GM12891 (cell line): ENCODE data around the gene ZNF580.
A peak's percentile ranks its signal among the peaks of the same experiment; 100 is the strongest.

Experiments
- DNase-seq: peaks from one replicate; pipeline ENCODE4 v3.0.0; 2011; ENCODE audit warnings: low spot score; ENCODE audit not compliant: insufficient read length
- FAIRE-seq: peaks from 2 replicates; lab custom pipeline; 2011; peaks lifted over from hg19 to GRCh38; lab: Jason Lieb, UNC
- PAX5 ChIP-seq: IDR thresholded peaks from 2 replicates; pipeline ENCODE4 v1.6.1; 2011; ENCODE audit warnings: low read length, moderate library complexity, mild to moderate bottlenecking; ENCODE audit not compliant: insufficient read depth, severe bottlenecking
- POLR2A ChIP-seq: IDR thresholded peaks from 2 replicates; pipeline ENCODE4 v1.6.1; 2011; ENCODE audit warnings: low read depth, low read length, control low read depth
- POLR2AphosphoS5 ChIP-seq: IDR thresholded peaks from 2 replicates; pipeline ENCODE4 v1.6.1; 2011; ENCODE audit warnings: low read depth, low read length, control low read depth
- POU2F2 ChIP-seq: IDR thresholded peaks from 2 replicates; pipeline ENCODE4 v1.6.1; 2011; ENCODE audit warnings: low read depth, mild to moderate bottlenecking, control low read depth, low read length, moderate library complexity
- SPI1 ChIP-seq: IDR thresholded peaks from 2 replicates; pipeline ENCODE4 v1.6.1; 2011; ENCODE audit warnings: low read depth, low read length, control low read depth
- TAF1 ChIP-seq: IDR thresholded peaks from 2 replicates; pipeline ENCODE4 v1.6.1; 2011; ENCODE audit warnings: low read depth, low read length, control low read depth

ZNF580 gene

DNA sequence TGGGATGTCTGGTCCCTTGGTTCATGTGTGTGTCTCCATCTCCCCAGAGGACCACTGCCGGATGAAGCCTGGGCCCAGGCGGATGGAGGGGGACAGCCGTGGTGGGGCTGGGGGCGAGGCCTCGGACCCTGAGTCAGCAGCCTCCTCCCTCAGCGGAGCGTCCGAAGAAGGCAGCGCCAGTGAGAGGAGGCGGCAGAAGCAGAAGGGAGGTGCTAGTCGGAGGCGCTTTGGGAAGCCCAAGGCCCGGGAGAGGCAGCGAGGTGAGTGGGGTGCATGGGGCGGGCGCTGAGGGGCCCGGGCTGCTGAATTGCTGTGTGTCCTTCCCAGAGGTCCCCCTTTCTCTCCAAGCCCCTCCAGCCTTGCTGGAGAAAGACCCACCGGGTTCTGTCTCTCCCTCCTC, 10.4 kb downstream of the ZNF580 start:
- FAIRE-seq (no peak), DNase-seq (no peak)
- TF ChIP-seq TAF1 (no peak), PAX5 (no peak), POU2F2 (no peak), POLR2AphosphoS5 (no peak), POLR2A (no peak), SPI1 (no peak)

GRCh38 chr19:55652311-55653128, 11.7 kb downstream of the ZNF580 start:
- no peak for TF ChIP-seq SPI1
- no peak for TF ChIP-seq POLR2A
- TF ChIP-seq PAX5 = no peak
- no peak for TF ChIP-seq POLR2AphosphoS5
- no peak for TF ChIP-seq TAF1
- FAIRE-seq = no peak
- DNase-seq = no peak

DNA sequence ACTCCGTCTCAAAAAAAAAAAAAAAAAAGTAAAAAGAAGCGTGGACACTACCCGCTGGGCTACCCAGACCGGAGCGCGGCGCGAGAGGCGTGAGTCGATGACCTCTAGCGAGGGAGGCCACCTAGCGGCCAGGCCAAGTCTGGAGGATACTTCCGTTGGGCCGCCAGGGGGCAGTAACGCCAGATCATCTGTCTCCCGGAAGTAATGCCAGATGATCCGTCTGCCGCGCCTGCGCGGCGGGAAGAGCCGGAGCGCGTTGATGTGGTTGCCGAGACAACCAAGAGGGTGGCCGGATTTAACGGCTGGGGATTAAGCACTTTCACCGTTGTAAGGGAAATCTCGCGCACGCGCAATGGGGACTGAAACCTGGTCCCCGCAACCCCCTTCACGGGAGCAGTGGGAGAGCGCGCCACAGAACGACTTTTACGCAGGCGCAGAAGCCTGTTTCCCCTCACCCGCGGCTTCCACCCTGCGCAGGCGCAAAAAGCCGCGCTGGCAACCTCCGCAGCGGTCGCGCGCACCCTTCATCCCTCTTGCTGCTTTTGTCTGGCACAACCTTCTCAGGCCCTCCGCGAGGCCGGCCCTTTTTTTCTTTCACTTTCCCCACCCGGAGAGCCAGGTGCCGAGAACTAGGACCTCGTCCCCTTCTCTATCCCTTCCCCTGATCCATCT, 13.0 kb downstream of the ZNF580 start:
- DNase-seq (peak; percentile 90), FAIRE-seq (peak; percentile 99)
- peak; percentile 87 for TF ChIP-seq POLR2A
- TF ChIP-seq SPI1 = no peak
- TF ChIP-seq PAX5 = no peak
- peak; percentile 54 for TF ChIP-seq POLR2AphosphoS5
- peak; percentile 65; the same call in 1 of the 2 replicates for TF ChIP-seq TAF1
- no peak for TF ChIP-seq POU2F2

DNA sequence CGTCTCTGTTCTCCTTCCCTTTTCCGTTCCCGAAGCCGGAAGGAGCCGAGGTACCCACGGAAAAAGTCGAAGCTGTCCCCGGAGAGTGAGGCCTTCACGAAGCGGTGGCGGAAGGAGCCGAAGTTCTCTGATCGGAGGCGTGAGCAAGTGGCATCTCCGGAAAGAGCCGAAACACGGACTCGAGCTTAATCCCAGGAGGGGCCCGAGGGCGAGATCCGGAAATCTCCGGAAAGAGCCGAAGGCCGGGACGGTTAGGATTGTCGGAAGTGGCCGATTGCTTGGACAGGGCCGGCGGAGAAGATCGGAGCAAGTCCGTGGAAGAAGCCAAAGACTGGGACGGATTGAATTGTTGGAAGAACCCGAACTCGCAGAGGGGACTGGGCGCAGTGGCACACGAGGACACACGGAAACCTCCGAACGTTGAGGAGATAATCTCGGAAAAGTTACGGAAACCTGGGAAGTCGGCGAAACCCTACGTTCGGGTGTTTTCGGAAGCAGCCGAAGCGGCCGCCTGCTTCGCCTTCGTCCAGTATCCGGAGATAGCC, 13.6 kb downstream of the ZNF580 start:
- TF ChIP-seq SPI1 = no peak
- FAIRE-seq = no peak
- peak; percentile 79 for DNase-seq

GRCh38 chr19:55654868-55655647, 14.3 kb downstream of the ZNF580 start, which contains the start of gene U2AF2:
TSS of gene U2AF2 (plus strand) at chr19:55655035. CDS start at chr19:55655105, 70 bp downstream.
- DNase-seq = peak; percentile 81
- peak; percentile 87 for TF ChIP-seq POLR2A
- TF ChIP-seq PAX5 = no peak
- TF ChIP-seq SPI1 = peak; percentile 62
- TF ChIP-seq TAF1 = peak; percentile 67
- TF ChIP-seq POU2F2 = no peak
- TF ChIP-seq POLR2AphosphoS5 = peak; percentile 89
- FAIRE-seq = no peak

GRCh38 chr19:55655648-55656040, 14.8 kb downstream of the ZNF580 start:
- FAIRE-seq (no peak), DNase-seq (no peak)
- TF ChIP-seq POU2F2 (0 out of 2 replicates have a peak, but pooled peaks have one; percentile 20), TAF1 (peak; percentile 67; the same call in 1 of the 2 replicates), PAX5 (no peak), SPI1 (no peak), POLR2AphosphoS5 (no peak)

- FAIRE-seq (no peak), DNase-seq (no peak)
- no peak for TF ChIP-seq POU2F2
- no peak for TF ChIP-seq TAF1
- TF ChIP-seq PAX5 = no peak
- no peak for TF ChIP-seq POLR2AphosphoS5
- TF ChIP-seq POLR2A = no peak
- TF ChIP-seq SPI1 = no peak
Measured at GRCh38 chr19:55656552-55656951, 15.8 kb downstream of the ZNF580 start.

GRCh38 chr19:55656988-55657747, 16.4 kb downstream of the ZNF580 start:
- TF ChIP-seq POU2F2 = no peak
- TF ChIP-seq TAF1 = no peak
- 0 out of 2 replicates have a peak, but pooled peaks have one; percentile 45 for TF ChIP-seq POLR2AphosphoS5
- no peak for TF ChIP-seq SPI1
- peak; percentile 22; the same call in 1 of the 2 replicates for TF ChIP-seq POLR2A
- no peak for TF ChIP-seq PAX5

DNA sequence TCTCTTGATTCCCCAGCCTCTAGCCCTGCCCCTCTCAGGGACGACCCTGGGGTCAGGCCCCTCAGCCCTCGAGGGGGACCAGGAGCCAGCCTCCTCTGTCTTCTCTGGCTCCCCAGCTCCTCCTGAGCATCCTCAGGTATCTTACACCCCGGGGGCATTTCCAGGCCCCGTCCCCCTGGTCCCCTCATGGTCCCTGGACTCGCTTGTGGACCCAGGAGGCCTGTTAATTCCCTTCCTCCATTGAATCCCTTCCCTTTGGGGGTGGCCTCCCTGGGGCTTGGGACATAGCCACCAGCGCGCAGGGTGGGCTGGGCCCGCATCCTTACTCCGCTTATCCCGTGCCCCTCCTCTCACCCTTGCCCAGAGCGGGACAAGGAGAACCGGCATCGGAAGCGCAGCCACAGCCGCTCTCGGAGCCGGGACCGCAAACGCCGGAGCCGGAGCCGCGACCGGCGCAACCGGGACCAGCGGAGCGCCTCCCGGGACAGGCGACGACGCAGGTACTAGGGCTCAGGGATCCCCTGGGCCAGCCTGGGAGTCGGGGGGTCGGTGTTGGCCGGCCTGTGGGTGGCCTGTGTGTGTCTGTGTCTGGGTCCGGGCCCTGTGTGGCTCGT, 18.2 kb downstream of the ZNF580 start:
- TF ChIP-seq POLR2AphosphoS5 (no peak), SPI1 (no peak), POU2F2 (no peak), PAX5 (no peak), TAF1 (no peak), POLR2A (no peak)
- FAIRE-seq (no peak), DNase-seq (no peak)

More at GRCh38 chr19:55656988-55657747, 16.4 kb downstream of the ZNF580 start:
- peak; percentile 47 for FAIRE-seq
- no peak for DNase-seq
